Mucosa of gallbladder (tissue), 1 donor: ENCODE data around the gene LRP1B. TPM values are rescaled to one million over a fixed set of nuclear protein-coding genes. Genes with fewer than 3 reads are reported as not detected.
"Not testable (repeated sequence)": the region's sequence is repeated elsewhere in the genome, so short reads cannot be mapped to it uniquely, and the experiment has no call there.

Experiments
- DNase-seq: peaks from one replicate; pipeline ENCODE4 v3.0.0-alpha.2; 2020; ENCODE audit warnings: low spot score
- total RNA-seq: library from RNA; stranded (reverse); gene quantifications from one replicate; pipeline ENCODE4 v1.2.1, GENCODE V29; 2021
- donor health status: DM: no; HTN: no; CAD: no.

The LRP1B gene
- total RNA-seq, 1 donor from 2014 or later, result 0.26 TPM

- DNase-seq, result no peak
Observed at GRCh38 chr2:141888987-141889555, 241.7 kb downstream of the LRP1B start.

- no peak for DNase-seq
Observed at GRCh38 chr2:141887363-141887762, 243.5 kb downstream of the LRP1B start.

GRCh38 chr2:141878016-141878415 lies 252.8 kb downstream of the LRP1B start:
- DNase-seq, result no peak

- DNase-seq, result no peak
Observed at GRCh38 chr2:141871913-141872634, 258.7 kb downstream of the LRP1B start.

- no peak for DNase-seq
Observed at GRCh38 chr2:141869572-141869971, 261.2 kb downstream of the LRP1B start.

- DNase-seq, result no peak
Observed at GRCh38 chr2:141863964-141864363, 266.9 kb downstream of the LRP1B start.

GRCh38 chr2:141856215-141856919 lies 274.4 kb downstream of the LRP1B start:
- DNase-seq, result no peak

GRCh38 chr2:141848191-141848590 lies 282.6 kb downstream of the LRP1B start:
- DNase-seq, result no peak

- DNase-seq, result no peak
Observed at GRCh38 chr2:141844231-141844630, 286.6 kb downstream of the LRP1B start.

GRCh38 chr2:141835103-141835502 lies 295.7 kb downstream of the LRP1B start:
- no peak for DNase-seq

- DNase-seq, result no peak
Observed at GRCh38 chr2:141828761-141829160, 302.1 kb downstream of the LRP1B start.

- no peak for DNase-seq
Observed at GRCh38 chr2:141824790-141825189, 306.0 kb downstream of the LRP1B start.

GRCh38 chr2:141820893-141821292 lies 309.9 kb downstream of the LRP1B start:
- DNase-seq, result no peak

GRCh38 chr2:141815320-141815719 lies 315.5 kb downstream of the LRP1B start:
- not testable (repeated sequence) for DNase-seq

GRCh38 chr2:141814150-141814549 lies 316.7 kb downstream of the LRP1B start:
- DNase-seq, result no peak

- no peak for DNase-seq
Observed at GRCh38 chr2:141810148-141810547, 320.7 kb downstream of the LRP1B start.

GRCh38 chr2:141806090-141806489 lies 324.7 kb downstream of the LRP1B start:
- no peak for DNase-seq

GRCh38 chr2:141805302-141805701 lies 325.5 kb downstream of the LRP1B start:
- no peak for DNase-seq

- DNase-seq, result no peak
Observed at GRCh38 chr2:141796449-141796848, 334.4 kb downstream of the LRP1B start.

GRCh38 chr2:141791521-141791920 lies 339.3 kb downstream of the LRP1B start:
- DNase-seq, result no peak

GRCh38 chr2:141782574-141782973 lies 348.2 kb downstream of the LRP1B start:
- DNase-seq, result no peak

GRCh38 chr2:141778315-141778835 lies 352.4 kb downstream of the LRP1B start:
- no peak for DNase-seq

GRCh38 chr2:141770530-141770929 lies 360.3 kb downstream of the LRP1B start:
- no peak for DNase-seq
